GM19468 (cell line): ENCODE data around the gene ZBTB43.

Experiments
- ATAC-seq: cut with Tn5 transposase; IDR thresholded peaks from one replicate; pipeline ENCODE4 v1.9.1; 2021; ENCODE audit warnings: mild to moderate bottlenecking, moderate library complexity, moderate number of reproducible peaks; ENCODE audit not compliant: unreplicated experiment; ENCODE audit errors: extremely low read depth

The ZBTB43 gene

GRCh38 chr9:126852086-126852688 is 47.3 kb downstream of the ZBTB43 start:
- ATAC-seq = no peak

- ATAC-seq = no peak
Measured at GRCh38 chr9:126853667-126854066, 48.8 kb downstream of the ZBTB43 start.

- no peak for ATAC-seq
Measured at GRCh38 chr9:126854734-126855133, 49.9 kb downstream of the ZBTB43 start.

- ATAC-seq = no peak
Measured at GRCh38 chr9:126856326-126856877, 51.6 kb downstream of the ZBTB43 start.

GRCh38 chr9:126857261-126857960 is 52.6 kb downstream of the ZBTB43 start:
- ATAC-seq = no peak

- no peak for ATAC-seq
Measured at GRCh38 chr9:126859111-126859510, 54.3 kb downstream of the ZBTB43 start.

GRCh38 chr9:126860077-126860756 is 55.4 kb downstream of the ZBTB43 start, which contains the start of gene ZBTB34:
Gene ZBTB34, plus strand, starts transcription at chr9:126860639. Its CDS starts 18,761 bp downstream, at chr9:126879400.
- peak; percentile 22 for ATAC-seq

- ATAC-seq = no peak
Measured at GRCh38 chr9:126860757-126861466, 56.1 kb downstream of the ZBTB43 start.

- ATAC-seq = no peak
Measured at GRCh38 chr9:126861707-126862103, 56.9 kb downstream of the ZBTB43 start.

GRCh38 chr9:126862104-126862761 is 57.4 kb downstream of the ZBTB43 start:
- no peak for ATAC-seq

- no peak for ATAC-seq
Measured at GRCh38 chr9:126864771-126865170, 59.9 kb downstream of the ZBTB43 start.

GRCh38 chr9:126869368-126869767 is 64.5 kb downstream of the ZBTB43 start:
- ATAC-seq = no peak

- no peak for ATAC-seq
Measured at GRCh38 chr9:126872516-126872915, 67.7 kb downstream of the ZBTB43 start.

GRCh38 chr9:126874546-126875314 is 69.9 kb downstream of the ZBTB43 start:
- no peak for ATAC-seq

- ATAC-seq = no peak
Measured at GRCh38 chr9:126875756-126876510, 71.1 kb downstream of the ZBTB43 start.

- no peak for ATAC-seq
Measured at GRCh38 chr9:126876531-126876930, 71.7 kb downstream of the ZBTB43 start.

GRCh38 chr9:126877418-126877817 is 72.6 kb downstream of the ZBTB43 start:
- ATAC-seq = no peak

- ATAC-seq = no peak
Measured at GRCh38 chr9:126879288-126879687, 74.4 kb downstream of the ZBTB43 start.
